GM21360 (cell line): ENCODE measurements around the gene RASA2.
"Not testable (repeated sequence)": the region's sequence is repeated elsewhere in the genome, so short reads cannot be mapped to it uniquely, and the experiment has no call there.

ENCODE experiments used
- ATAC-seq: cut with Tn5 transposase; IDR thresholded peaks from one replicate; pipeline ENCODE4 v1.9.1; 2021; ENCODE audit warnings: mild to moderate bottlenecking, moderate library complexity; ENCODE audit not compliant: unreplicated experiment

RASA2 gene

DNA sequence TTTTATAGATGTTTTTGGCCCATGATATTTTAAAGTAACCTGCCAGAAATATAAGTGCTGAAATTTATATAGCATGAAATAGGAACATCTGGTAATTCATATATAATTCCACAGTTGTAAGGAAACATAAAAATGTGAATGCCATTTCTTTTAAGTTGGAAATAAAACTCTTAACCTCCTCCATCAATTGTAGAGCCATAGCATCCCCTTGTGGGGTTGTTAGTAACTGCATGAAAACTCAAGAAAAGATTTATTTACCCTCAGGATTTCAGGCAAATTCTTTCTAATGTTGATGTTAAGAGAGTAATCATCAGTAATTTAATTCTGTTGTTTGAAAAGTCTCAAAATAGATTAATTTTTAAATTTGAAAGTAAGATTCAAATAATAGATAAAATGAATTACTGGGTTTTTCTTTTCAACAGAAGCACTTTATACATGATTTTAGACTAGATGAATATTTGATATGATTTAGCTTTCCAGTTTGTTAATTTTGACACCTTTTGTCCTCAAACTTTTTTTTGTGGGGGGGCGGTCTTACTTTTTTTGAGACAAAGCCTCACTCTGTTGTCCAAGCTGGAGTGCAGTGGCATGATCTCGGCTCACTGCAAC, 74.7 kb downstream of the RASA2 start:
- no peak for ATAC-seq

DNA sequence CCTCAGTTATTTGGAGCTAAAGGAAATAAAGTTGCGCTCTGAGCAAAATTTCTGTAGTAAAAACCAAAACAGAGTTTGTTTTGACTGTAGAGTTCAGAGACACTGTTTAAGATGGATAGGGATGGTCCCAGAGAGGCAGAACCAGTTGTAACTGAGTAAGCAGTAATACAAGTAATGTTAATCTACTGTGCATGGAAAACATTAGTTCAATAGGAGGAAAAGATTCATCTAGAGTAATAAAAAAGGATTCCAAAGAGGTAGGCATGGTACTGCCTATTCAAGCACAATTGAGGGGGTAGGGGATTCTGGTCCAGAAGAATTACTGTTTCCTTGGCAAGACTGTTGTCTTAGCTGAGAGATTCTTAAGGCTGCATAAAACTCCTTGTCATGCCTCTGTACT, 77.4 kb downstream of the RASA2 start:
- no peak for ATAC-seq

DNA sequence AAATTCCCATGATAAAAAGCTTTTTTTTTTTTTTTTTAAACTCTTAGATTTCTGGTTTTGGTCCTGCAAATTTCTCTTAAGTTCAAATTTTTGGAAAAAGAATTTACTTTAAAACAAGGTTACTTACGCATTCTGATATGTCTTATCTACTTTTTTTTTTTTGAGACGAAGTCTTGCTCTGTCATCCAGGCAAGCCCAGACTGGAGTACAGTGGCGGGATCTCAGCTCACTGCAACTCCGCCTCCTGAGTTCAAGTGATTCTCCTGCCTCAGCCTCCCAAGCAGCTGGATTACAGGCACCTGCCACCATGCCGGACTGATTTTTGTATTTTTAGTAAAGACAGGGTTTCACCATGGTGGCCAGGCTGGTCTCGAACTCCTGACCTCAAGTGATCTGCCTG, 83.2 kb downstream of the RASA2 start:
- ATAC-seq = no peak

DNA sequence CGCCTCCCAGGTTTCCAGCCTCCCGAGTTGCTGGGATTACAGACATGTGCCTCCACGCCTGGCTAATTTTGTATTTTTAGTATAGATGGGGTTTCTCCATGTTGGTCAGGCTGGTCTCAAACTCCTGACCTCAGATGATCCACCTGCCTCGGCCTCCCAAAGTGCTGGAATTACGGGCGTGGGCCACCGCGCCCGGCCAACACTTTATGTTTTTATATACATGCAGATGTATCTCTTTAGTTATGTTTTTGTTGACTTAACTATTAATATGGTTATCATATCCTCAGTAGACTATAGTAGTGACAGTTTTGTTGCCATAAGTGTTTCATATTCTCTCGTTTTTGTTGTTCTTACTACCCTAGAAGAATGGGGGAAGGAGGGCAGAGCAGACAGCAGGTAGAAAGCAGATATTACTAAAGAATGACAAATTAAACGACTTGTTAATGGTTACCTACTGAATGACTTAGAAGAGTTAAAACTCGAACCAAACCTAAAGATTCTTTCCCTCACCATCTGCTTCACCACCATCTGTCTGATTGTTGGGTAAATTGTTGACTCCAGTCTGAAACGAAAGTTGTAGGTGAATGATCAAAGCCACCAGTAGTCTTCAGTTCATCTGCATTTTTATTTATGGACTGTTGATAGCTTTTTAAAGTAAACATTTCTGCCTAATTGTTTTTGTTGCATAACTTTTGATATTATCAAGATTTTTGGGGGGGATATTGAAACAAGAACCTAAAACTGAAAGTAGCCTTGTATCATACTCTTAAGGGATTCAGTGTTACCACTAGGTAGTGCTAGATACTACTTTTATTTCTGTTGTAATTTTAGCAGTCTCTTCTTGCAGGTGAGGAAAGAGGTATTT, 89.3 kb downstream of the RASA2 start:
- no peak for ATAC-seq

DNA sequence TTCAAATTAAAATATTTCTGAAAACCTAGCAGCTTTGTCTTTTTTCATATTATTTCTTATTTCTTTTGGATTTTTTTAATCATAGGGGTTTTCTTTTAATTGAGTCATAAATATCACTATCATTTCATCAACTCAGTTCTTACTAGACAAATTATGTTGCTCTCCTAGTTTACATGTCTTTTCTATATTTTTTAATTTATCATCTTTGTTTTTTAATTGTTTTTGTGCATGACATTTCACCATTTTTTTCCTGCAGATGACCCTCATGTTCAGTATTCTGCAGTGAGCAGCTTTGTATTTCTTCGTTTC, 89.9 kb downstream of the RASA2 start:
- no peak for ATAC-seq

DNA sequence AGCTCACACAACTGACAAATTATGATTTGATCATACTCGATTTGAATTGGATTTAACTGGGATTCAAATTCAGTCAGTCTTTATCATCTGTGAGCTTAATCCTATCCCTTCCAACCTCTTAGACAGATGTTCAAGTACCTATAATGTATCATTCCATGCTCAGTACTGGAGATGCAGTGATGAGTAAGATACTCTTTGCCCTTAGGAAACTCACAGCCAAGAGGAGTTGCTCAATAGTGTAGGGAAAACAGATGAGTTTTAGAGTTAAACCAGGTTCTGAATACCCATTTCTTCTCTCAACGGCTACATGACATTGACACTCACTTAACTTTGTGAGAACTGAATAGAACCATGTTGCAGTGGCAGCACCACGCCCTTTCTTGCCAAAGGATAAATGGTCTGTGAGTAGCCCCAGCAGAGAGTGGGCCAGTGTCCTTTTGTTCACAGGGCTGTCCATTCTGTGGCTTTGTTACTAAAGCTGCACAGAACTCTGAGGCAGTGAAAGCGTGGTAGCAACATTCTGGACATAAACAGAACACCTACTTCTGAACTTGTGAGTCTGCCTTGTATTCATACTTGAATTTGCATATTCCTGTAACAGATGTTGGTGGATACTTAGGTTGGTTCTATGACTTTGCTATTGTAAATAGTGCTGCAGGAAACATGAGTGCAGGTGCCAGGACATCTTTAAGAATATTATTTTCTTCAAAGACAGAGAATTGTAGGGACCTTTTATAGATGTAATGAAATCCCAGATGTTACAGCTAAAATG, 91.6 kb downstream of the RASA2 start:
- no peak for ATAC-seq

DNA sequence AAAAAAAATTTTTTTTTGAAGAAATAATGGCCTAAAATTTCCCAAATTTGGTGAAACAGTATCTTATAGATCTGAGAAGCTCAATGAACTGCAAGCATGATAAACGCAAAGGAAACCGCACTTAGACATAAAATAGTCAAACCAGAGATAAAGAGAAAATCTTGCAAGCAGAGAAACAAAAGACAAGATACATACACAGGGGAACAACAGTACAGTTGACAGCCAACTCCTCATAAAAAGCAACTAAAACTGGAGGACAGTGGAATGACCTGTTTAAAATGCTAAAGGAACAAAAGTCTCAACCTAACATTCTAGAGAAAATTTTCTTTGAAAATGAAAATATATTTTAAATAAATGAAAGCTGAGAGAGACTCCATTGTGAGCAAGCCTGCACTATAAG, 107.5 kb downstream of the RASA2 start:
- ATAC-seq = no peak

DNA sequence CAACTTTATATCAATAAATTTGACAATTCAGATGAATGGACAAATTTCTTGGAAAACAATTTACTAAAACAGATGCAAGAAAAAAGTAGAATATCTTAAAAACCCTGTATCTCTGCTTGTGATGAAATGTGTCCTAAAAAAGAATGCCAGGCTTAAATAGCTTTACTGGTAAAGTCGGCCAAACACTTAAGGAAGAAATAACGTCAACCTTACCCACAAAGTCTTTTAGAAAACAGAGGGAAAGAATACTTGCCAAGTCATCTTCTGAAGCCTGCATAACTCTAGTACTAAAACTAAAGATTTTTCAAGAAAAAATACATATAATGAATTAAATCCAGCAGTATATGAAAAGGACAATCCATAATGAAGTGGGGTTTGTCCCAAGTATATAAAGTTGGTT, 111.1 kb downstream of the RASA2 start:
- no peak for ATAC-seq

DNA sequence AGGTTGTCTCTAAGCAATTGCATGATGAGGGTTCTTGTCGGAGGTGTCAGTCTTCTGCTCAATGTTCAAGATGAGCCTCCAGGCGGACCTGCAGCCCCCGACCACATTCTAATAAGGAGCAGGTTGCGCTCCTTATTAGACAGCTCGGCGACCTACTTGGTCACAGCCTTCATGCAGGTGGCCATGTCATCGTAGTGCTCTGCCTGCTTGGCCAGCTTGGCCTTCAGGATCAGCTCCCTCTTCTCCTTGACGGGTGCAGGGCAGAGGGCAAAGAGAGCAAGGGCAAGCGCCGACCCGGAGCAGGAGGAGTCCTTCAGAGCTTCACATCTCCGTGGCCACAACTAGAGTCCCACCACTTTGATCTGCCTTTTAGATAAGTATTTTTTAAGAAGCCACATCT, 113.5 kb downstream of the RASA2 start:
- no peak for ATAC-seq

DNA sequence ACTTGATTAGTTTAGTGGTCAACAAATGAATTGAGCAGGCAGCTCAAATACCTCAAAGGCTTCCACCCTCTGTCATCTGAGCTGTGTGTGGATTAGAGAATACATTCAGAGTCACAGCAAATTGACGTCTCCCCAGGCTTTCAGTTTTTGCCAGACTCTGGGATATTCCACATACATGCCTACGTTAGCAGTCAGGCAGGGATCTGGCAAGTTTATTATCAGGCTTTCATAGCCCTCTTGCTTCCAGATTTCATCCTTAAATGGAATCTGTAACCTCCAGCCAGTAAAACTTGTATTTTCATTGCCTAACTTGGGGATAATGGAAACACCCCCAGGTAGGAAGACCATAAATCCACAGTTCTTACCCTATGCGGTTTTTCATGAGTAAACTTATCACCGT, 115.9 kb downstream of the RASA2 start:
- no peak for ATAC-seq

DNA sequence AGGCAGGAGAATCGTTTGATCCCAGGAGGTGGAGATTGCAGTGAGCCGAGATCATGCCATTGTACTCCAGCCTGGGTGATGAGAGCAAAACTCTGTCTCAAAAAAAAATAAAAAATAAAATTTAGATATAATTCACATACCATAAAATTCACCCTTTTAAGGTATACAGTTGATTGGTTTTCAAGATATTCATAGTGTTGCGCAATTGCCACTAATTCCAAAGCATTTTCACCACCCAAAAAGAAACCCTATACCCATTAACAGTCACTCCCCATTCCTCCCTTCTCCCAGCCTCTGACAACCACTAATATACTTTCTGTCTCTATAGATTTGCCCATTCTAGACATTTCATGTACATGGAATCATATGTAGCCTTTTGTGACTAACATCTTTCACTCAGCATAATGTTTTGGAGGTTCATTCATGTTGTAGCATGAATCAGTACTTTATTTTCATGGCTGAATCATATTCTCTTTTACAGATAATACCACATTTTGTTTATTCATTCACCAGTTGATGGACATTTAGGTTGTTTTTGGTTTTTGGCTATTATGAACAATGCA, 116.7 kb downstream of the RASA2 start:
- no peak for ATAC-seq

DNA sequence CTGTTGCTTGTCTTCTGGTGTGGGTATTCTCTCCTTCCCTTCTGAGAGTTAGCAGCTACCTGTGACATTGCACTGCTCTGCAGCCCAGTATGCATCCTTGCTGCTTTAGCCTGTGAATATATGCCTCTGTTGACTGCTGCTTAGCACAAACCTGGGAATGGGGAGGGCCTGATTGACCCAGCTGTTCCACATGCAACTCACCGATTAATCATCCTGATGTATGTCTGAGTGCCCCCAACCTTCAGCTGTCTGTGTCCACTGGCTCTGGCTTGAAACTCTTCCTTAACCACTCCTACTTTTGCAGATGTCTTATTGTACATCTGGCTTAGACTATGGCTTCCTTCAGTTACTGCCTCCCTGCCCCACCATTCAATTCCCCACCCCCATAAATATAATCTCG, 119.1 kb downstream of the RASA2 start:
- no peak for ATAC-seq

DNA sequence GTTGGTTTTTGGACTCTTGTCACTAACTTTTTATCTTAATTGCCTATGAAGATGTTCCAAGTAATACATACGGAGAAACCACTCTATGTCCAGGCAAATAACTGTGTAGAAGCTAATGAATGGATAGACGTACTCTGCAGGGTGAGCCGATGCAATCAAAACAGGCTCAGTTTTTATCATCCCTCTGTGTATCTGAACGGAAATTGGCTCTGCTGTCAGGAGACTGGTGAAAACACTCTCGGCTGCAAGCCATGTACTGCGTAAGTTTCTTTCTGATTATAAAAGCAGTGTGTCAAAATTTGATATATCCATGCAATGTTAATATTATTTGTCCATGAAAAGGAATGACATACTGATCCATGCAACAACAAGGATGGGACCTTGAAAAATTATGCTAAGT, 121.6 kb downstream of the RASA2 start:
- no peak for ATAC-seq

DNA sequence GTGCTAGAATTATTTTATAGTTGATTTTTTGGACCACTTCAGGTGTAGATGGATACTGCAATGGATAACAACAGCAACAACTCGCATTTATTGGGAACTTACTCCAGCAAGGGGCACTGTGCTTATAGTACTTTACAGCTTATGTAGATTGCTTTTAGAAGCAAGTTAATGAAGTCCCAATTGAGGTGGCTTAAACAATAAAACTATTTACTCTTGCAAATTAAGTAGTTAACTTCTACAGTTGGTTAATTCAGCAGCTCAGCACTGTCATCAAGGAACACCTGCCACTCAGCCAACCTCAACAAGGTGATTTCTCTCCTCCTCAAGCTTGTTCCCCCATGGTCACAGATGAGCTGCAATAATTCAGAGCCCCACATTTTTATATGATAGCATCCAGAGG, 124.1 kb downstream of the RASA2 start:
- ATAC-seq = no peak

DNA sequence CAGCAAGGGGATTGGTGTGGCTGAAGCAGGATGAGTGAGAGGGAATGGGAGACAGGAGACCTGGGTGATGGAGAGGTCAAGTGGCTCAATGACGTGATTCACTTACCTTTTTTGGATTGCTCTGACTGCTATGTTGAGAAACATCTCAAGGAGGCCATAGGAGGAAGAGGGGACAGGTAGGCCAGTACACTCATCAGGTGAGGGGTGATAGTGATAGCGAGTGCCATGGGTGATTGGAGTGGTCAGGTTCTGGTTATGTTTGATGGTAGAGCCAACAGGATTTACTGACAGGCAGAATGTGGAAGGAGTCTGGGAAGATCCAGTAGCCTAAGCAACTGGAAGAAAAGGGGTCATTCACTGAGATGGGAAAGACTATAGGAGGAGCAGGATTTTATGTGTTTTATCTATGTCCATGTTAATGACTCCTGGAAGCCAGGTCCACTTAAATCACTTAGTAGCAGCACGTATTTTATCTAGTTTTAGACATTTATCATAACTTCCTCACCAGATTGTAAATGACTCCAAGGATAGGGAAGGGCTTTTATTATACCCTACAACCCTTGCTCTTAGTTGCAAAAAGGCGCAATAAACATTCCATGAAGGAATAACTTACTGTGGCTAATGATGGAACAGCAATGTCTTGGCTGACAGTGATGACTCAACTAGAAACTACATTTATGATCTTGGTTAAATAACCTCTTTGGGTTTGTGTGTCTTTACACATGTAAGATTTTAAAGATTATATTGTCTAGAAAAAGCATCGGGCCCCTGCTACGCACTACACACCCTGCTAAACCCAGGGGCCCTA, 131.5 kb downstream of the RASA2 start:
- ATAC-seq = no peak

DNA sequence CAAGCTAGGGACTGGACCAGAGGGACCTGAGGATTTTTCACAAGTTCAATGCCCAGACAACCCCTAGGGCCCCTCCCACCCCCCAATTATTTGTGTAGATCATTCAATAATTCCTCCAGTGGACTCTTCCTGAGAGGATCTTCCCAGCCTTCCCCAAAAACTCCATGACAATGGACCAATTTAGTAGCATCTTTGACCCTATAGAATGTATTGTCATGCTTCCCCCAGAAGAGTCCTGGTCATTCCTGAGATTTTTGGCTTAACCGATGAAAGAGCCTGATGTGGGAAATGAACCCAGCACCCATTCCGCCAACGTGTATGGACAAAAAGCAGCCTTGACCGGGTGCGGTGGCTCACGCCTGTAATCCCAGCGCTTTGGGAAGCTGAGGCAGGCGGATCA, 132.1 kb downstream of the RASA2 start:
- no peak for ATAC-seq

DNA sequence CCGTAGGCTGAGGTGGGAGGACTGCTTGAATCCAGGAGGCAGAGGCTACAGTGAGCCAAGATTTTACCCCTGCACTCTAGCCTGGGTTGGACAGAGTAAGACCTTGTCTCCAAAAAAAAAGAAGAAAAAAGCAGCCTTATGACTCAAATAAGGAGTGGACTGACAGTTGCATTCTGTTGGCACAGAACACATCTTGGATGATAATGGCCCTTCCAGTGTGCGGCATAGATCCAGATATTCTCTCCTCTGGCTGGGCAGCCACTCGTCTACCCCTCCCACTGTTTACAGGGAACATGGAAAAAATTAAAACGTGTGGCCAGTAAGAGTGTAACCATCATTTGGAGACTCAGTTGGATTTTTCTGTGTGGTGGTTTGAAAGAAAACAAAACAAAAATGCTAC, 132.6 kb downstream of the RASA2 start:
- no peak for ATAC-seq

DNA sequence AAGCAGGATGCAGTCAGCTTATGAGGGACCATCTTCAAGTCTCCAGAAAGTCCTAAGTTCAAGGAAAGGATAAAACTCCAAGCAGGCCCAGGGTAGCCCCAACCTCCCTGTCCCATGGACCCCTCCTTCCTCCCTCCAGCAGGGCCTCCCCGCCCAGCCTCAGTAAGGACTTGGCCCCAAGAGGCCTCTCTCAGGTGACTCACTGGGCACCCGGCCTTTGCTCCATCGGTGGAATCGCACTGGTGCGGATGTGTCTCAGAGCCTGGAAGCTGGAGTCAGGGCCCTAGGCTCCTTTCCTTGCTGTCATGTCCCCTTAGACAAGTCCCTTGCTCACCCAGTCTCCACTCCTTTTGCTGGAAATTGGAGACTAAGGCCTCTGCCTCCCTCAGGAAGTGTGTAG, 136.9 kb downstream of the RASA2 start:
- no peak for ATAC-seq

DNA sequence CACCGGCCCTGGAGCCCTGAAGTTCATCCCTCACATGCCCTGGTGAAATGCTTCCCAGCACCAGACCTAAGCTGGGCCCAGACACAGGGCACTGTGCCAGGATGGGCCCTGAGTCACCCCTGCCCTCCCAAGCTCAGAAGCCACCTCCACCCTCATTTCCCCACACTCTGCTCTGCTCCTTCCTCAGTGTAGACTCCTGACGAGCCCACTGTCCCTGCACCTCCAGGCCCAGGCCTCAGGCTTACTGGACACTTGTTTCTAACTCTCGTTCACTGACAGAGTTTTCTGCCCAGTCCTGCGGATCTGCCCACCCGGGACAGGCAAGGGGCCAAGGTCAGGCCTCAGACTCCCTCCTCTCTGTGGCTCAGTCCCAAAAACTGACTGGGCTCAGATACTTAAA, 138.7 kb downstream of the RASA2 start:
- no peak for ATAC-seq

DNA sequence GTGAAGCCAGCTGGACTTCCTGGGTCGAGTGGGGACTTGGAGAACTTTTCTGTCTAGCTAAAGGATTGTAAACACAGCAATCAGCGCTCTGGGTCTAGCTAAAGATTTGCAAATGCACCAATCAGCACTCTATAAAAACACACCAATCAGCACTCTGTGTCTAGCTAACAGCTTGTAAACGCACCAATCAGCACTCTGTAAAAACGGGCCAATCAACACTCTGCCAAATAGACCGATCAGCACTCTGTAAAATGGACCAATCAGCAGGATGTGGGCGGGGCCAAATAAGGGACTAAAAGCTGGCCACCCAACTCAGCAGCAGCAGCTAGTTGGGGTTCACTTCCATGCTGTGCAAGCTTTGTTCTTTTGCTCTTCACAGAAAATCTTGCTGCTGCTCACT, 141.5 kb downstream of the RASA2 start:
- ATAC-seq = not testable (repeated sequence)

DNA sequence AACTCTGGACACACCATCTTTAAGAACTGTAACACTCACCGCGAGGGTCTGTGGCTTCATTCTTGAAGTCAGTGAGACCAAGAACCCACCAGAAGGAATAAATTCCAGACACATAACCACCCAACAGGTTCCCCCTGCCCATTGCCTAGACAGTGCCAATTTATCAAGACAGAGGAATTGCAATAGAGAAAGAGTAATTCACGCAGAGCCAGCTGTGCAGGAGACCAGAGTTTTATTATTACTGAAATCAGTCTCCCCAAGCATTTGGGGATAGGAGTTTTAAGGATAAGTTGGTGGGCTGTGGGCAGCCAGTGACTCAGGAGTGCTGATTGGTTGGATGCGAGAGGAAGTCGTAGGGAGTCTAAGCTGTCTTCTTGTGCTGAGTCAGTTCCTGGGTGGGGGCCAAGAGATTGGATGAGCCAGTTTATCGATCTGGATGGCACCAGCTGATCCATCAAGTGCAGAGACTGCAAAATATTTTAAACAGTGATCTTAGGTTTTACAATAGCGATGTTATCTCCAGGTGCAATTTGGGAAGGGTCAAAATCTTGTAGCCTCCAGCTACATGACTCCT, 142.1 kb downstream of the RASA2 start:
- ATAC-seq = not testable (repeated sequence)
